ENCODE data around the gene ALX1.
"Not testable (repeated sequence)": the region's sequence is repeated elsewhere in the genome, so short reads cannot be mapped to it uniquely, and the experiment has no call there.

ALX1 gene

DNA sequence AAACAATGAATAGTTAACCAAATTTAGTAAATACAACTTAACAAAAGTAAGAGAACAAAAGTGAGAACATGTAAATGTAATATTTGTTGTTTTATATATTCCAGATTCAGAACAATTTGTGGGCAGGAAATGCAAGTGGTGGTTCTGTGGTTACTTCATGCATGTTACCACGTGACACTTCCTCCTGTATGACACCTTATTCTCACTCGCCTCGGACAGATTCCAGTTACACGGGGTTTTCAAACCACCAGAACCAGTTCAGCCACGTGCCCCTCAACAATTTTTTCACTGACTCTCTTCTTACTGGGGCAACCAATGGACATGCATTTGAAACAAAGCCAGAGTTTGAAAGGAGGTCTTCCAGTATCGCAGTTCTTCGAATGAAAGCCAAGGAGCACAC is 21.0 kb downstream of the ALX1 start:
- DNase-seq (ENCODE audit: low spot score) = no peak

DNA sequence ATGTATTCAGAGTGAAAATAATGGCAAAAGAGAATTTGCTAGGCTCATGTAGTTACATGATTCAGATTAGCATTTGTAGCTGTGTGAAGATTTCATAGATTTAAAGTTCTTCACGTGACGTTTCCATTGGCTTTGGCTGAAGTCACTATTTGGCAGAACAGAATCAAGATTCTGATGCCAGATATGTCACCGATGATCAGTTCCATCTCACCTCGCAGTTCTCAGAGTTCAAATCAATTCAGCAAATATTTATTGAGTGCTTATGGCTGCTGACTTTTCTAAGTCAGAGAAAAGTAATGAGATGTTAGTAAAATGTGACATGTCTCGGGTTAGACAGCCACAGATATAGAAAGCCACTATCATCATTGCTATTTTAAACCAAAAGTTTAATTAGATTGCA is 28.4 kb downstream of the ALX1 start:
- no peak for DNase-seq (ENCODE audit: low spot score)

DNA sequence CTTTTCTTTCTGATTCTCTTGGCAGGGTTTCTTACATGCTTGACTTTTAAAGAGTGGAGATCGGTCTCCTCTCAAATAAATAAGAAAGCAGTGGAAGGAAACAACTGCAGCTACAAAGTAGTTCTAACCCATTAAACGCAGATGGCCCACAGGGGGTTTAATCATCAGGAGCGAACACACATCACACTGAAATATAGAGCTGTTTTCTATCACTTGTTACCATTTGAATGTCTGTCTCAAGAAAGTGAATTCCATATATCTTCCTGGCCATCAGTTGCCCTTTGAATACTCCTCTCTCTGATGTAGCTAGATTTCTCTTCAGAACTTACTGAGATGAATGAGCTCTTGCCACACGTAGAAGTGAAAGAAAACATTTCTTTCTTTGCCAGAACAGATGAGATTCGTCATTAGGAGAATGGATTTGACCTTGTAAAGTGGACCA is 29.1 kb downstream of the ALX1 start:
- no peak for DNase-seq (ENCODE audit: low spot score)

DNA sequence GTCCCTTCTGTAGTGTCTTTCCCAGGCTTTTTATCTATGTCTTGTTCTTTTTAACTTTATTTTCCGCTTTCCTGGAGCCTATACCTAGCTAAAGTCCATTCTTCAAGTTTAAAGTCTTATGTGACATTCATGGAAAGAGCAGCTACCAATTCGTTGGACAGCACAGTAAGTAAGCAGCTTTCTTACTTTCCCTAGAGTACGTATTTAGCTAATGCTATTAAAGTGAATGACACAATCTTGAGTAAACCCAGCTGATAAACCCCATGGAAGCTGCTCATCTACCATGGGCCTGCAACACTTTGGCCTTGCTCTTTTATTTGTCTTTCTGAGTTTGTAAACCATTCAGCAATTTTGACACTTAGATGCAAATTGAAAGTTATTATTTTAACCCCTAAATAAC is 30.0 kb downstream of the ALX1 start:
- DNase-seq (ENCODE audit: low spot score) = no peak

DNA sequence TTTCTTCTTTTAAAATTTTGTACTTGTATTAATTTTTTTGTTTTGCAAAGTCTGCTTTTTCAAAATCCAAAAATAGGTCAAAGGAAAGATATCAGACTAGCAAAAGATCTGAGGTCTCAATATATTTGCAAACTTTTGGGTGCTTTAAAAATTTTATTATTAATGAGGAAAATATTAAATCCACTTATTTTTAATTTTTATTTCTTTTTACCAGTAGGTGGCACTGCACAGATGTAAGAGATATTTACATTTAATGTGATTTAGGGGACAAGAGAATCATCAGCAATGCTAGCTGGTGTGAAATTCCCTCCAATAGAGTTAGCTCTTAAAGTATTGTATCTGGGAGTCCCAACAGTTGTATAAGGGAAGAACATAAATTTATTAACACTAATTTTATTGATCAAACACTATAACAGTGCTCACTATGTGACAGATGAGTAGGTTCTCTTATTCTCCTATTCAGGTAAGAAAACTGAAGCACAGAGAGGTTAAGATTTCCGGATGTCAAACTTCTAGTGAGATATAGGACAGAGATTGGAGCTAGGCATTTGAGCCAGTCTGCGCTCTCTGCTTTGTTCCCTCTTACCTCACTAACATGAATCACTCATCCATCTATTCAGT is 30.5 kb downstream of the ALX1 start:
- no peak for DNase-seq (ENCODE audit: low spot score)

DNA sequence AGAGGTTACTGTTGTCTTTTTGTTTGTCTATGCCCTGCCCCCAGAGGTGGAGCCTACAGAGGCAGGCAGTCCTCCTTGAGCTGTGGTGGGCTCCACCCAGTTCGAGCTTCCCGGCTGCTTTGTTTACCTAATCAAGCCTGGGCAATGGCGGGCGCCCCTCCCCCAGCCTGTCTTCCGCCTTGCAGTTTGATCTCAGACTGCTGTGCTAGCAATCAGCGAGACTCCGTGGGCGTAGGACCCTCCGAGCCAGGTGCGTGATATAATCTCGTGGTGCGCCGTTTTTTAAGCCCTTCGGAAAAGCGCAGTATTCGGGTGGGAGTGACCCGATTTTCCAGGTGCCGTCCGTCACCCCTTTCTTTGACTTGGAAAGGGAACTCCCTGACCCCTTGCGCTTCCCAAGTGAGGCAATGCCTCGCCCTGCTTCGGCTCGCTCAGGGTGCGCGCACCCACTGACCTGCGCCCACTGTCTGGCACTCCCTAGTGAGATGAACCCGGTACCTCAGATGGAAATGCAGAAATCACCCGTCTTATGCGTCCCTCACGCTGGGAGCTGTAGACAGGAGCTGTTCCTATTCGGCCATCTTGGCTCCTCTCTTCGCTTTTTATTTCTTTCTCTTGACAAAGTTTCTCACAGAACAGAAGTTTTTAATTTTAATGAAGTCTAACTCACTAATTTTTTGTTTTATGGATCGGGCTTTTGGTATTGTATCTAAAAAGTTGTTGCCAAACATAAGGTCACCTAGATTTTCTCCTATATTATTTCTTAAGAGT is 38.0 kb downstream of the ALX1 start:
- not testable (repeated sequence) for DNase-seq (ENCODE audit: low spot score)

DNA sequence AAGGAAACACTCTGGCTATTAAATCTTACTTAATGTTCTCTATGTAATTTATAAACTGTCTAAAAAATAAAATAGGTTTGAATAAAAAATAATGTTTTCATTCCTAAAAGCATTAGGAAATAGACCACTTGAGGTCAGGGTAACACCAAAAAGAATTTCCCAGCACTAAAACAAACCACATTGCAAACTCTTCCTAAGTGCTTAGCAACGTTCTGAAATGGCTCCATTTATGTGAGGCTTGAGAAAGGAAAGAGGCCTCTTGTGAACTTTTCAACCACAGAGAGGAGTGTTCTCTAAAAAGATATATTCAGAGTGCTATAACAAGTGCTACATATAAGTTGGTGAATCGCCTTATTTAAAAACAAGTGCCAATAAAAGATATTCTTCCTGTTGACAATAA is 42.7 kb downstream of the ALX1 start:
- DNase-seq (ENCODE audit: low spot score) = no peak

DNA sequence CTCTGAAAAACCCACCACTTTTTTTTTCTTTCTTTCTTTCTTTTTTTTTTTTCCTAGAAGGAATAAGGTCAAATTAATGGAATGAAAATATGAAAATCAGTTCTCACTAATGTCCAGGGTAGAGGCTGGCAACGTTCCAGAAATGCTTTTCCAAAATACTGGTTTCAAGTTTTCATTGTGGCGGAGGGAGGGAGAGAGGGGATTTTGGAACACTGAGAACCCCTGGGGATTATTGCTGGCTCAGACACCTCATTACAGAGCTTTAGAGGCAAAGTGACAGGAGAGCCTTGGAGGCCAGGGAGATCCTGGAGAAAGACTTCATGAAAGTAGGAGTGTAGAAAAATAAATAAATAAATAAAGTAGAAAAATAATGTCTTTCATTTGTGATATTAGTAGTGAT is 45.4 kb downstream of the ALX1 start:
- no peak for DNase-seq (ENCODE audit: low spot score)

DNA sequence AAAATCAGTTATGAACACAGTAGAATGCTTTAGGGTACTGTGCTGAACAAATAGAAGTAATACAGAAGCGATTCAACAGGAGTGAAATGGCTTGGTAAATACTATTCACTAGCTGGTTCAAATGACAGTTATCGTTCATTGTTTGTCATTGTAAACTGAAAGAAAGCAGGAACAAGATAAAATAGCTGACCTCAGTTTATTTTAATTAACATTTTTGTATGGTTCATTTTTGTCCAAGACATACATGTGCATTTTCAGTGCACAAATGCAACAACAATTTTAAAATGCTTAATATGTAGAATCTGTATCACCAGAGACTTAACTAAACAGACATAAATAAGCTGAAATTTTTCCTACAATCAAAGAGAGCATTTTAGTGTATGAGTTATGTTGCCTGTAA is 49.9 kb downstream of the ALX1 start:
- no peak for DNase-seq (ENCODE audit: low spot score)

DNA sequence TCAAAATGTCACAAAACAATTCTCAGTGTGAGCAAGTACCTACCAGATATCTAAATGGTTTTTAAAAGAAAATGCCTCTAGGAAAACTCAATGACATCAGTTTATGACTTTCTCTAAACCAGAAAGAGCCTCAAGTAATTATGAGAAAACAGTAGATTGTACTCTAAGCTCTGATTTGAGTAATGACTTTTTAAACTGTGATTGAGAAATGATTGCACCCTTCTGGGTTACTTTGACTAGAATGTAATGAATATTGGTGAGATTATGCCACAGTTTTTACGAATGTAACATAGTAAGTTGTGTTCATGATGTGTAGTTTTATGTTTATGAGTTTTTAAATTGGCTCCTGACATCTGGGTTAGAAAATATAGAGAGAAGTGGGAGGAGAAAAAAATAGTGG is 68.8 kb downstream of the ALX1 start:
- DNase-seq (ENCODE audit: low spot score) = no peak

DNA sequence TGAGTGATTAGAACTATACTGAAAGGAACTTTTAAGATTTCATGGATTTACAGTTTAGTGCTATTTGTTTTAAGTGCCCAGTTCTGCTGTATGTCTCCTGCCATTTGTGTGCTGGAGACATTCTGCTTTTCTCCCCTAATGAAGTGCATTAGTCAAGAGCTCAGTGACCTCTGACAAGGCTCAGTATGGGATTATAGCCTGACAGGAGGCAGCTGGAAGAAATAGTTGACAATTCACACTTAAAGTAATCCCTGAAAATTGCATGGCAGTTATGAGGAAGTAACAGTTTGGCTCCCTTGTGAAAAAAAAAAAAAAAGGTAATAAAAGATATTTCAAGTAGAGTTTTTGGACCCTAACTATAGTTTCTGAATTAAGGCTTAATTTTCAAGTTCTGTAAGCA is 70.3 kb downstream of the ALX1 start:
- no peak for DNase-seq (ENCODE audit: low spot score)
